ENCODE measurements around the gene WIPF3. TPM values are rescaled to one million over a fixed set of nuclear protein-coding genes. Genes with fewer than 3 reads are reported as not detected.

The WIPF3 gene
- total RNA-seq, 1 experiment from 2014 or later = 2.0 TPM

GRCh38 chr7:29886827-29887226 is 80.5 kb downstream of the WIPF3 start:
- TF ChIP-seq REST (IDR thresholded peaks at IDR 0.05; ENCODE audit: insufficient read depth in 1 of 2, low read depth in 2 of 2, low read length in 1 of 2) = no peak
- TF ChIP-seq CTCF (IDR thresholded peaks at IDR 0.05) = no peak
- TF ChIP-seq POLR2AphosphoS5 (IDR thresholded peaks at IDR 0.05; ENCODE audit: low read depth, low read length) = no peak
- no peak for TF ChIP-seq SIN3A (IDR thresholded peaks at IDR 0.05; ENCODE audit: borderline replicate concordance, insufficient read depth, low read depth, low read length)
- TF ChIP-seq TCF7L2 (IDR thresholded peaks at IDR 0.05; ENCODE audit: low read depth, low read length) = no peak
- Histone ChIP-seq H3K27me3 (ENCODE audit: control insufficient read depth, insufficient read depth, low read length) (no peaks in the 10 kb centered on the region), H3K36me3 (ENCODE audit: control insufficient read depth, insufficient read depth, low read length) (no peaks in the 10 kb centered on the region), H3K4me1 (ENCODE audit: control insufficient read depth, insufficient read depth, low read length) (no peaks in the 10 kb centered on the region), H3K4me3 (ENCODE audit: low read depth in 2 of 2, low read length in 2 of 2) (no peak overlapping the region), H3K9me3 (ENCODE audit: control insufficient read depth, insufficient read depth, low read depth, low read length) (no peaks in the 10 kb centered on the region), H3K27ac (ENCODE audit: low read length) (no peak overlapping the region)
- ATAC-seq (no peak), DNase-seq (ENCODE audit: low read depth, low spot score) (no peak)
- CTCF ChIA-PET = no interaction called here
- in situ Hi-C loops (cut with HindIII; ENCODE audit: low pct_unique_long_range_greater_than_20kb, low sequenced_read_pairs) (no loop called here), intact Hi-C loops (cut with micrococcal nuclease; ENCODE audit: unreplicated experiment) (no loop called here)
- POLR2A ChIA-PET = no interaction called here
- no TSS peak for BruUV-seq (replicated peaks)

GRCh38 chr7:29888006-29888405 is 81.7 kb downstream of the WIPF3 start:
- no peak for DNase-seq (ENCODE audit: low read depth, low spot score)
- Histone ChIP-seq H3K9me3 (ENCODE audit: control insufficient read depth, insufficient read depth, low read depth, low read length) (no peaks in the 10 kb centered on the region), H3K4me3 (ENCODE audit: low read depth in 2 of 2, low read length in 2 of 2) (no peak overlapping the region), H3K27ac (ENCODE audit: low read length) (no peak overlapping the region), H3K27me3 (ENCODE audit: control insufficient read depth, insufficient read depth, low read length) (no peaks in the 10 kb centered on the region), H3K36me3 (ENCODE audit: control insufficient read depth, insufficient read depth, low read length) (no peaks in the 10 kb centered on the region), H3K4me1 (ENCODE audit: control insufficient read depth, insufficient read depth, low read length) (no peaks in the 10 kb centered on the region)
- BruUV-seq (replicated peaks) = no TSS peak
- in situ Hi-C loops (cut with HindIII; ENCODE audit: low pct_unique_long_range_greater_than_20kb, low sequenced_read_pairs) = no loop called here
- ChIA-PET CTCF (no interaction called here), POLR2A (no interaction called here)
- no peak for ATAC-seq
- intact Hi-C loops (cut with micrococcal nuclease; ENCODE audit: unreplicated experiment) = no loop called here
- TF ChIP-seq POLR2AphosphoS5 (IDR thresholded peaks at IDR 0.05; ENCODE audit: low read depth, low read length) (no peak), REST (IDR thresholded peaks at IDR 0.05; ENCODE audit: insufficient read depth in 1 of 2, low read depth in 2 of 2, low read length in 1 of 2) (no peak), TCF7L2 (IDR thresholded peaks at IDR 0.05; ENCODE audit: low read depth, low read length) (no peak)
